ENCODE data around the gene CMTM8. TPM values are rescaled to one million over a fixed set of nuclear protein-coding genes. Genes with fewer than 3 reads are reported as not detected.

The CMTM8 gene
- total RNA-seq, 1 experiment from 2014 or later: 28.5 TPM

DNA sequence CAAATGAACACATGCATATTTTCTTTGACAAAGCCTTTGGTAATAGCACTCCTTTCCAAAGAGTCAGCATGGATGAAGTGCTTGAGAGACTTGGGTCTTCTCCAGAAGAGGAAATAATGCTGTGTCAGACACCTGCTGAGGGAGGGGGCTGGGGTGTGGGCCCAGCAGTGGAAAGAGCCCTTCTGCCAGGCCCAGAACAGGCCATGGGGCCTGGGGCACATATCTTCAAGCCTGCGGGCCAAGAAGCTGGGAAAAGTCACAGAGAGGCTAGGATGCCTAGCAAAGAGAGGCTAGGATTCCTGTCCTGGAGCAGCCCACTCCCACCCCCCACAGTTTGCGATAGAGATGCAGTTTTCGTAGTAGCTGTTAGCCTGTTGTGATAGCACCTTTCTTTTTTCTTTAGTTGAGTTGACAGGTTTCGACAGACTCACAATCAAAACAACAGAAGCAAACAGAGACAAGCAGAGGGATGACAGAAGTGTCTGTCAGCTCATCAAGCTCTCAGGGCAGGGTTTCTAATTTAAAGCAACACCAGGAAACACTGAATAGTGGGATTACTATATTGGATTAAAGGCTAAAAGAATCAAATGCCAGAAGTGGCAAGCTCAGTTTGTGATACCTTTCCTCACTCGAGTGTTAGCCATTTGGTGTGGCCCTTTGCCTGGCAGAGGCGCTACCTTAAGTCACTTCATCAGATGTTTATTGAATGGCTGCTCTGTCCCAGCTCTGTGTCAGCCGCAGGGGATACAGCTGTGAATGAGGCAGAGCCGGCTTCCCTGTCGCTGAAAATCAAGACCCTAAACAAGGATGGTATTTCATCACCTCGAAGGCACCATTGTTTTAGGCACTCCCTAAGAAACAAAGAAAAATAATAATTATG is 172.1 kb downstream of the CMTM8 start:
- BruUV-seq (replicated peaks): no TSS peak
- Mint-ChIP-seq H3K4me3 (ENCODE audit: unreplicated experiment) (no peak overlapping the region), H3K27me3 (ENCODE audit: insufficient read depth, unreplicated experiment) (no peaks in the 10 kb centered on the region), H3K9me3 (ENCODE audit: unreplicated experiment) (no peaks in the 10 kb centered on the region), H3K4me1 (ENCODE audit: low read depth, unreplicated experiment) (no peaks in the 10 kb centered on the region), H3K36me3 (ENCODE audit: insufficient read depth, unreplicated experiment) (peaks cover 6% of the 10 kb centered on the region), H3K27ac (ENCODE audit: unreplicated experiment) (no peak overlapping the region)
- H3K4me3 ChIP-seq (ENCODE audit: low read depth, low read length): no peak overlapping the region
- TF ChIP-seq, protein P1, sequence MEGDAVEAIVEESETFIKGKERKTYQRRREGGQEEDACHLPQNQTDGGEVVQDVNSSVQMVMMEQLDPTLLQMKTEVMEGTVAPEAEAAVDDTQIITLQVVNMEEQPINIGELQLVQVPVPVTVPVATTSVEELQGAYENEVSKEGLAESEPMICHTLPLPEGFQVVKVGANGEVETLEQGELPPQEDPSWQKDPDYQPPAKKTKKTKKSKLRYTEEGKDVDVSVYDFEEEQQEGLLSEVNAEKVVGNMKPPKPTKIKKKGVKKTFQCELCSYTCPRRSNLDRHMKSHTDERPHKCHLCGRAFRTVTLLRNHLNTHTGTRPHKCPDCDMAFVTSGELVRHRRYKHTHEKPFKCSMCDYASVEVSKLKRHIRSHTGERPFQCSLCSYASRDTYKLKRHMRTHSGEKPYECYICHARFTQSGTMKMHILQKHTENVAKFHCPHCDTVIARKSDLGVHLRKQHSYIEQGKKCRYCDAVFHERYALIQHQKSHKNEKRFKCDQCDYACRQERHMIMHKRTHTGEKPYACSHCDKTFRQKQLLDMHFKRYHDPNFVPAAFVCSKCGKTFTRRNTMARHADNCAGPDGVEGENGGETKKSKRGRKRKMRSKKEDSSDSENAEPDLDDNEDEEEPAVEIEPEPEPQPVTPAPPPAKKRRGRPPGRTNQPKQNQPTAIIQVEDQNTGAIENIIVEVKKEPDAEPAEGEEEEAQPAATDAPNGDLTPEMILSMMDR (IDR thresholded peaks at IDR 0.05; ENCODE audit: insufficient read depth in 1 of 2, low read depth in 1 of 2, low read length in 1 of 2, severe bottlenecking in 1 of 2, unreplicated experiment in 1 of 2): no peak
- intact Hi-C loops (cut with micrococcal nuclease; ENCODE audit: unreplicated experiment): no loop called here
- DNase-seq: no peak
- ChIA-PET POLR2A (no interaction called here), CTCF (no interaction called here)
- no peaks in the 10 kb centered on the region for H3K9me3 ChIP-seq
- H3K4me1 ChIP-seq: no peaks in the 10 kb centered on the region; the same call in 1 of the 2 replicates
- no peaks in the 10 kb centered on the region for H3K27me3 ChIP-seq (replicated peaks; ENCODE audit: control insufficient read depth, insufficient read depth, low read length)
- no peaks in the 10 kb centered on the region for H3K36me3 ChIP-seq (ENCODE audit: control insufficient read depth, insufficient read depth, low read length)

DNA sequence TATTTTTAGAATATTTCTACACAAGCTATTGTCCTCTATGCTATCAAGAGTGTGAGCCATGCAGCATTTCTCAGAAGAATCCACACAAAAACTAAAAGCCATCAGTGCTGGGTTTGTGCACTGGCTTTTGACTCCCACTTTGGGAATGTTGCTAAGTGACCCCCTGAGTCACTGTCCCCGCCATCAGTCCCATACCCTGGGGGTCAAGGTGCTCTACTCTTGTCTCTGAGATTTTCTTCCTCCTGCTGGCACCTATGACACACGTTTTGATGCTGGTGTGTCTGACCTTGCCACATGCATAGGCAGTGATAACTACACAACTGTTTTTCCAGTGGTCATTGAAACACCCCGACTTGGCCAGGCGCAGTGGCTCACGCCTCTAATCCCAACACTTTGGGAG is 173.0 kb downstream of the CMTM8 start:
- Histone ChIP-seq H3K27me3 (replicated peaks; ENCODE audit: control insufficient read depth, insufficient read depth, low read length) (no peaks in the 10 kb centered on the region), H3K36me3 (ENCODE audit: control insufficient read depth, insufficient read depth, low read length) (no peaks in the 10 kb centered on the region), H3K9me3 (no peaks in the 10 kb centered on the region), H3K4me3 (ENCODE audit: low read depth, low read length) (no peak overlapping the region), H3K4me1 (no peaks in the 10 kb centered on the region)
- Mint-ChIP-seq H3K4me3 (ENCODE audit: unreplicated experiment) (no peak overlapping the region), H3K27ac (ENCODE audit: unreplicated experiment) (no peak overlapping the region), H3K36me3 (ENCODE audit: insufficient read depth, unreplicated experiment) (peaks cover 6% of the 10 kb centered on the region), H3K9me3 (ENCODE audit: unreplicated experiment) (no peaks in the 10 kb centered on the region), H3K4me1 (ENCODE audit: low read depth, unreplicated experiment) (no peaks in the 10 kb centered on the region), H3K27me3 (ENCODE audit: insufficient read depth, unreplicated experiment) (no peaks in the 10 kb centered on the region)
- CTCF ChIA-PET: interaction anchor here (0.6 kb wide), 1 partner anchor 513 kb away, joined by 3 read pairs; no protein-coding TSS in a partner anchor
- BruUV-seq (replicated peaks): no TSS peak
- no peak for DNase-seq
- intact Hi-C loops (cut with micrococcal nuclease; ENCODE audit: unreplicated experiment): no loop called here
- POLR2A ChIA-PET: no interaction called here
- TF ChIP-seq, protein P1 (IDR thresholded peaks at IDR 0.05; ENCODE audit: insufficient read depth in 1 of 2, low read depth in 1 of 2, low read length in 1 of 2, severe bottlenecking in 1 of 2, unreplicated experiment in 1 of 2): no peak

DNA sequence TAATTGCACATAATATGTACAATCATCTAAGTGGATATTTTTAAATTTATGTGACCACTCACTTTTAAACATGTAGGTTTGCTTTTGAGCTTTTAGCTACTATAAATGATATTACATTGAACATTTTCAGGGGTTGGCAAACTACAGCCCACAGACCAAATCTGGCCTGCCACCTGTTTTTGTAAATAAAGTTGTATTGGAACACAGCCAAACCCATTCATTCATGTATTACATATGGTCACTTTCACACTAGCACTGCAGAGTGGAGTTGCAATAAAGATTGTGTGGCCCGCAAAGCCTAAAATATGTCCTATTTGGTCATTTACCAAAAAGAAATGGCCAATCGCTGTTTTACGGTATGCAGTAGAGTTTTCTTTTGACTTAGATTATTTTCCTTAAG is 174.4 kb downstream of the CMTM8 start:
- no TSS peak for BruUV-seq (replicated peaks)
- Mint-ChIP-seq H3K4me1 (ENCODE audit: low read depth, unreplicated experiment) (no peaks in the 10 kb centered on the region), H3K27me3 (ENCODE audit: insufficient read depth, unreplicated experiment) (no peaks in the 10 kb centered on the region), H3K27ac (ENCODE audit: unreplicated experiment) (no peak overlapping the region), H3K9me3 (ENCODE audit: unreplicated experiment) (no peaks in the 10 kb centered on the region), H3K4me3 (ENCODE audit: unreplicated experiment) (no peak overlapping the region), H3K36me3 (ENCODE audit: insufficient read depth, unreplicated experiment) (peaks cover 6% of the 10 kb centered on the region)
- Histone ChIP-seq H3K27me3 (replicated peaks; ENCODE audit: control insufficient read depth, insufficient read depth, low read length) (no peaks in the 10 kb centered on the region), H3K4me1 (no peaks in the 10 kb centered on the region), H3K9me3 (no peaks in the 10 kb centered on the region), H3K4me3 (ENCODE audit: low read depth, low read length) (no peak overlapping the region), H3K36me3 (ENCODE audit: control insufficient read depth, insufficient read depth, low read length) (no peaks in the 10 kb centered on the region)
- TF ChIP-seq, protein P1 (IDR thresholded peaks at IDR 0.05; ENCODE audit: insufficient read depth in 1 of 2, low read depth in 1 of 2, low read length in 1 of 2, severe bottlenecking in 1 of 2, unreplicated experiment in 1 of 2): no peak
- CTCF ChIA-PET: interaction anchor here (0.6 kb wide), 1 partner anchor 911 kb away, joined by 3 read pairs; no protein-coding TSS in a partner anchor
- no peak for DNase-seq
- POLR2A ChIA-PET: no interaction called here
- intact Hi-C loops (cut with micrococcal nuclease; ENCODE audit: unreplicated experiment): no loop called here
